Fibroblast of villous mesenchyme (primary cell): ENCODE results near the gene DGCR6L. TPM values are rescaled to one million over a fixed set of nuclear protein-coding genes. Genes with fewer than 3 reads are reported as not detected.
"Not testable (repeated sequence)": the region's sequence is repeated elsewhere in the genome, so short reads cannot be mapped to it uniquely, and the experiment has no call there.

Experiments
- DNase-seq: peaks from one replicate; pipeline ENCODE4 v3.0.0-alpha.2; 2010; ENCODE audit warnings: low read depth
- H3K4me3 ChIP-seq: 2 replicates; pipeline ENCODE4 v1.5.1; 2011; ENCODE audit warnings: low read depth, mild to moderate bottlenecking, low read length
- CTCF ChIP-seq: IDR thresholded peaks from 2 replicates; pipeline ENCODE4 v1.5.1; 2012; ENCODE audit warnings: low read depth, mild to moderate bottlenecking, low read length; ENCODE audit not compliant: insufficient read depth
- total RNA-seq: library from RNA; depleted of rRNA; stranded (reverse); fragments of >200 nt; gene quantifications from 2 replicates; pipeline ENCODE4 v1.2.3, GENCODE V29; 2012

The DGCR6L gene
- total RNA-seq, 1 donor: 47.1 TPM

GRCh38 chr22:20290578-20291248 lies 29.1 kb downstream of the DGCR6L start:
- no peak for TF ChIP-seq CTCF
- DNase-seq: no peak
- H3K4me3 ChIP-seq: no peak overlapping the region

- DNase-seq: no peak
- no peak overlapping the region for H3K4me3 ChIP-seq
- TF ChIP-seq CTCF: no peak
Measured at GRCh38 chr22:20290045-20290392, 29.8 kb downstream of the DGCR6L start.

- H3K4me3 ChIP-seq, DNase-seq: not testable (repeated sequence)
Measured at GRCh38 chr22:20289182-20290044, 30.4 kb downstream of the DGCR6L start.

GRCh38 chr22:20286784-20287423 lies 33.0 kb downstream of the DGCR6L start:
- not testable (repeated sequence) for DNase-seq, H3K4me3 ChIP-seq

- H3K4me3 ChIP-seq, DNase-seq: not testable (repeated sequence)
Measured at GRCh38 chr22:20286312-20286660, 33.6 kb downstream of the DGCR6L start.

- peak; percentile 33 for DNase-seq
Measured at GRCh38 chr22:20285473-20286311, 34.2 kb downstream of the DGCR6L start.

GRCh38 chr22:20284471-20285086 lies 35.3 kb downstream of the DGCR6L start:
- DNase-seq: no peak
- no peak overlapping the region for H3K4me3 ChIP-seq
- no peak for TF ChIP-seq CTCF

More at GRCh38 chr22:20285473-20286311, 34.2 kb downstream of the DGCR6L start:
- peak; percentile 75 for TF ChIP-seq CTCF
- not testable (repeated sequence) for H3K4me3 ChIP-seq
